GM10248 (cell line): Measurements from ENCODE around the gene OR52L1.

Source experiments
- CTCF ChIA-PET: fragments of 300-600 bp; sonication (Branson Sonifier 250); formaldehyde crosslinking; extraction: SDS; loops from one replicate; lab custom pipeline; 2021; ENCODE audit warnings: antibody characterized with exemption; lab: Yijun Ruan, JAX
- POLR2A ChIA-PET: fragments of 350-650 bp; sonication (Branson Sonifier 250); formaldehyde crosslinking; extraction: SDS; loops from one replicate; lab custom pipeline; 2020; ENCODE audit warnings: antibody characterized with exemption; lab: Yijun Ruan, JAX
- DNase-seq: peaks from one replicate; pipeline ENCODE4 v3.0.0; 2012; ENCODE audit errors: extremely low spot score
- CTCF ChIP-seq: IDR thresholded peaks from 2 replicates; pipeline ENCODE4 v1.5.1; 2012; ENCODE audit warnings: mild to moderate bottlenecking, low read depth; ENCODE audit errors: extremely low read depth, missing control alignments, control extremely low read depth

Gene OR52L1

GRCh38 chr11:6012035-6012668 is 25.4 kb upstream of the OR52L1 start:
- ChIA-PET POLR2A (no interaction called here), CTCF (interaction anchor here (0.7 to 2.1 kb wide), 4 partner anchors 8 to 72 kb away, joined by 3 to 8 read pairs (median 4); partner anchors contain the start of gene OR56A1)
- no peak for TF ChIP-seq CTCF
- no peak for DNase-seq

GRCh38 chr11:6006846-6007245 is 20.1 kb upstream of the OR52L1 start, which contains the start of gene OR56A4:
Gene OR56A4, minus strand, starts transcription at chr11:6006946. Its CDS starts 3,954 bp downstream, at chr11:6002992.
- no peak for TF ChIP-seq CTCF
- DNase-seq: no peak
- ChIA-PET CTCF (no interaction called here), POLR2A (no interaction called here)

GRCh38 chr11:6006395-6006794 is 19.6 kb upstream of the OR52L1 start:
- no peak for TF ChIP-seq CTCF
- DNase-seq: no peak
- CTCF ChIA-PET: no interaction called here
- POLR2A ChIA-PET: no interaction called here

GRCh38 chr11:6002202-6002699 is 15.5 kb upstream of the OR52L1 start:
- DNase-seq: no peak
- ChIA-PET POLR2A (no interaction called here), CTCF (interaction anchor here (1.0 kb wide), 1 partner anchor 41 kb away, joined by 3 read pairs; no protein-coding TSS in a partner anchor)
- no peak for TF ChIP-seq CTCF

- ChIA-PET POLR2A (no interaction called here), CTCF (interaction anchor here (1.4 kb wide), 1 partner anchor 359 kb away, joined by 7 read pairs; no protein-coding TSS in a partner anchor)
- TF ChIP-seq CTCF: no peak
- DNase-seq: no peak
Observed at GRCh38 chr11:5994791-5995190, 8.0 kb upstream of the OR52L1 start.

- ChIA-PET CTCF (interaction anchor here (1.0 to 2.1 kb wide), 5 partner anchors 10 to 370 kb away, joined by 3 to 10 read pairs (median 5); no protein-coding TSS in a partner anchor), POLR2A (no interaction called here)
- peak; percentile 29 for DNase-seq
- peak; percentile 40 for TF ChIP-seq CTCF
Observed at GRCh38 chr11:5992604-5993251, 5.9 kb upstream of the OR52L1 start.
